Measurements from ENCODE around the gene SGCA. TPM values are rescaled to one million over a fixed set of nuclear protein-coding genes. Genes with fewer than 3 reads are reported as not detected.

SGCA gene
- total and polyA plus RNA-seq, 2 of the 8 experiments (the other 6 are each of a cell fraction or from before 2014, with no cell fraction given), result 0.12 TPM; not detected in 1

- no peaks in the 10 kb centered on the region for H3K23me2 ChIP-seq (ENCODE audit: low read depth, low read length)
- H4K20me1 ChIP-seq (replicated peaks in 1 of 2; ENCODE audit: control insufficient read depth in 1 of 2, insufficient read depth in 2 of 2, low read length in 2 of 2), result peaks cover 1 to 4% of the 10 kb centered on the region in 2 experiments
- WGBS, 2 experiments (ENCODE audit: extremely low coverage in 1 of 2, insufficient coverage in 1 of 2, insufficient read length in 1 of 2, insufficient replicate concordance in 2 of 2, low coverage in 1 of 2, low lambda C conversion rate in 2 of 2, missing lambda C conversion rate in 1 of 2), result 83% methylated on average over 11 of the region's 11 CpGs; no CpG with 5 or more reads in 1 of the 2 experiments
- no peak for DNase-seq (ENCODE audit: low read depth in 1 of 2, low spot score in 2 of 2)
- CTCF ChIA-PET (ENCODE audit: partially characterized antibody), result interaction anchor here (0.7 to 1.4 kb wide), 2 partner anchors 19 to 21 kb away, joined by 4 to 7 read pairs; no protein-coding TSS in a partner anchor
- H3K4me3 ChIP-seq (ENCODE audit: extremely low read depth in 1 of 4, insufficient read depth in 2 of 4, low read depth in 3 of 4, low read length in 4 of 4), result no peak overlapping the region
- no peak overlapping the region for H2BK12ac ChIP-seq (ENCODE audit: low read depth, low read length)
- H3K4me1 ChIP-seq (replicated peaks in 1 of 4; ENCODE audit: control insufficient read depth in 3 of 4, insufficient read depth in 4 of 4, low read length in 3 of 4), result peaks cover 0 to 8% (median 2%) of the 10 kb centered on the region in 4 experiments; a peak in 4 of 7 replicates
- no peaks in the 10 kb centered on the region for H3K79me2 ChIP-seq (ENCODE audit: control insufficient read depth in 1 of 2, insufficient read depth in 2 of 2, low read length in 2 of 2)
- H3K36me3 ChIP-seq (ENCODE audit: control insufficient read depth in 2 of 4, insufficient read depth in 4 of 4, low read length in 3 of 4), result peaks cover 5 to 72% (median 33%) of the 10 kb centered on the region in 4 experiments; a peak in 7 of 8 replicates
- no peak overlapping the region for H3K18ac ChIP-seq (ENCODE audit: extremely low read depth, low read length)
- H3K14ac ChIP-seq (ENCODE audit: insufficient read length), result no peak overlapping the region
- no peak overlapping the region for H2BK15ac ChIP-seq (ENCODE audit: low read length)
- POLR2A ChIA-PET (ENCODE audit: partially characterized antibody), result interaction anchor here (0.6 kb wide), 1 partner anchor 174 kb away, joined by 3 read pairs; no protein-coding TSS in a partner anchor
- no peak overlapping the region for H3K9ac ChIP-seq (replicated peaks in 1 of 4; ENCODE audit: extremely low read depth in 1 of 4, low read depth in 3 of 4, low read length in 3 of 4)
- H4K91ac ChIP-seq (replicated peaks; ENCODE audit: insufficient read length, low read length), result no peak overlapping the region
- H3K27me3 ChIP-seq (replicated peaks in 1 of 4; ENCODE audit: control insufficient read depth in 3 of 4, extremely low read depth in 1 of 4, insufficient read depth in 3 of 4, low read length in 3 of 4), result no peaks in the 10 kb centered on the region
- no peaks in the 10 kb centered on the region for H3K79me1 ChIP-seq (ENCODE audit: low read depth, low read length)
- no peak for FAIRE-seq
- no peak overlapping the region for H2BK5ac ChIP-seq (ENCODE audit: low read depth, low read length)
- H4K5ac ChIP-seq (ENCODE audit: insufficient read length, low read depth, low read length), result no peak overlapping the region
- no peak overlapping the region for H2BK120ac ChIP-seq (replicated peaks; ENCODE audit: low read depth, low read length)
- no peak overlapping the region for H2AK5ac ChIP-seq (ENCODE audit: low read depth, low read length)
- H3K4me2 ChIP-seq (ENCODE audit: insufficient read depth in 1 of 2, low read depth in 2 of 2, low read length in 2 of 2), result no peak overlapping the region
- no peak overlapping the region for H3K23ac ChIP-seq (ENCODE audit: insufficient read length)
- H3K56ac ChIP-seq (replicated peaks; ENCODE audit: insufficient read length, low read depth, low read length), result no peak overlapping the region
- no peak overlapping the region for H2AFZ ChIP-seq (ENCODE audit: low read length)
- H2BK20ac ChIP-seq (ENCODE audit: low read length), result no peak overlapping the region
- no peak overlapping the region for H3K27ac ChIP-seq (ENCODE audit: low read depth, low read length)
- no peak overlapping the region for H4K8ac ChIP-seq (ENCODE audit: extremely low read depth, insufficient read depth, low read length)
- no peak overlapping the region for H3K4ac ChIP-seq (replicated peaks; ENCODE audit: insufficient read length, low read depth, low read length)
- no peaks in the 10 kb centered on the region for H3K9me3 ChIP-seq (ENCODE audit: insufficient read depth in 2 of 2, low read depth in 1 of 2, low read length in 1 of 2)
- TF ChIP-seq ZNF274 (IDR thresholded peaks at IDR 0.05; ENCODE audit: borderline replicate concordance, extremely low read depth, low read length), result no peak
- TF ChIP-seq RBBP5 (IDR thresholded peaks at IDR 0.05; ENCODE audit: borderline replicate concordance, low read depth, low read length), result no peak
- no peak for TF ChIP-seq SP1 (IDR thresholded peaks at IDR 0.05; ENCODE audit: low read depth, low read length)
- no peak for TF ChIP-seq CTBP2 (IDR thresholded peaks at IDR 0.05; ENCODE audit: borderline replicate concordance, insufficient read depth, insufficient read length, low read length)
- TF ChIP-seq TBP (IDR thresholded peaks at IDR 0.05; ENCODE audit: low read depth, low read length), result no peak
- TF ChIP-seq E2F6 (IDR thresholded peaks at IDR 0.05), result no peak
- TF ChIP-seq TCF12 (IDR thresholded peaks at IDR 0.05; ENCODE audit: low read depth, low read length), result no peak
- no peak for TF ChIP-seq YY1 (IDR thresholded peaks at IDR 0.05; ENCODE audit: low read depth, low read length)
- TF ChIP-seq HDAC2 (IDR thresholded peaks at IDR 0.05; ENCODE audit: borderline replicate concordance in 1 of 2, low read depth in 2 of 2, low read length in 2 of 2), result no peak
- TF ChIP-seq ATF2 (IDR thresholded peaks at IDR 0.05; ENCODE audit: low read length), result no peak
Observed at GRCh38 chr17:50188921-50189549, 23.2 kb downstream of the SGCA start.
